HepG2 (cell line): Measurements from ENCODE around the gene PRKCZ. TPM values are rescaled to one million over a fixed set of nuclear protein-coding genes. Genes with fewer than 3 reads are reported as not detected.

Source experiments
- DZIP1 ChIP-seq: sonication (generic); formaldehyde crosslinking; IDR thresholded peaks from 2 replicates; pipeline ENCODE4 v1.5.0; 2020; ENCODE audit warnings: mild to moderate bottlenecking, missing genetic modification reagents
- EED ChIP-seq: sonication (generic); formaldehyde crosslinking; IDR thresholded peaks from 2 replicates; pipeline ENCODE4 v1.5.0; 2020; ENCODE audit warnings: mild to moderate bottlenecking, missing genetic modification reagents
- FOSL1 ChIP-seq: sonication (generic); formaldehyde crosslinking; IDR thresholded peaks from 2 replicates; pipeline ENCODE4 v1.9.0; 2021; ENCODE audit warnings: missing genetic modification reagents, borderline replicate concordance
- KAT8 ChIP-seq: IDR thresholded peaks from 2 replicates; pipeline ENCODE4 v1.6.1; 2016; ENCODE audit warnings: missing genetic modification reagents, missing compliant biosample characterization
- KDM5B ChIP-seq: sonication (generic); formaldehyde crosslinking; IDR thresholded peaks from 2 replicates; pipeline ENCODE4 v1.4.0; 2020; ENCODE audit warnings: missing genetic modification reagents, mild to moderate bottlenecking, borderline replicate concordance
- NCOA2 ChIP-seq: sonication (generic); formaldehyde crosslinking; IDR thresholded peaks from 2 replicates; pipeline ENCODE4 v1.8.0; 2022; ENCODE audit warnings: inconsistent platforms
- NONO ChIP-seq, 2 experiments: fragments of 450-650 bp in 1 of 2; sonication (generic) in 1 of 2; formaldehyde crosslinking in 1 of 2; IDR thresholded peaks in 1 of 2; conservative IDR thresholded peaks in 1 of 2; 2 replicates each; pipeline versions ENCODE4 v1.6.1 to v1.8.0; 2017 to 2022; ENCODE audit warnings: mild to moderate bottlenecking in 1 of 2, missing genetic modification reagents in 1 of 2, moderate library complexity in 1 of 2
- RFXANK ChIP-seq: IDR thresholded peaks from 2 replicates; pipeline ENCODE4 v1.6.1; 2016
- RNF219 ChIP-seq: sonication (generic); formaldehyde crosslinking; IDR thresholded peaks from 2 replicates; pipeline ENCODE4 v1.5.0; 2020; ENCODE audit warnings: mild to moderate bottlenecking, missing genetic modification reagents
- SMYD3 ChIP-seq: sonication (generic); formaldehyde crosslinking; IDR thresholded peaks from 2 replicates; pipeline ENCODE4 v1.8.1; 2023; ENCODE audit warnings: mild to moderate bottlenecking, missing genetic modification reagents
- TCF12 ChIP-seq, 2 experiments: fragments of 450-650 bp in 1 of 2; sonication (generic) in 1 of 2; formaldehyde crosslinking in 1 of 2; IDR thresholded peaks; 2 replicates each; pipeline versions ENCODE4 v1.6.1 to v1.8.0; 2017 to 2022; ENCODE audit warnings: antibody characterized with exemption in 1 of 2, mild to moderate bottlenecking in 1 of 2, missing genetic modification reagents in 1 of 2, moderate library complexity in 1 of 2
- TEAD3 ChIP-seq: optimal IDR thresholded peaks from 2 replicates; pipeline ENCODE3; 2016; ENCODE audit warnings: borderline replicate concordance
- ZBTB26 ChIP-seq: IDR thresholded peaks from 2 replicates; pipeline ENCODE4 v1.6.1; 2016; ENCODE audit warnings: missing compliant biosample characterization, missing genetic modification reagents, borderline replicate concordance
- ZBTB39 ChIP-seq: sonication (generic); formaldehyde crosslinking; IDR thresholded peaks from 2 replicates; pipeline ENCODE4 v1.5.0; 2020; ENCODE audit warnings: missing genetic modification reagents
- ZNF367 ChIP-seq: sonication (generic); formaldehyde crosslinking; IDR thresholded peaks from 2 replicates; pipeline ENCODE4 v1.4.0; 2020; ENCODE audit warnings: missing genetic modification reagents, borderline replicate concordance
- ZNF468 ChIP-seq: sonication (generic); formaldehyde crosslinking; IDR thresholded peaks from 2 replicates; pipeline ENCODE4 v1.8.0; 2022; ENCODE audit warnings: mild to moderate bottlenecking, moderate library complexity, missing genetic modification reagents
- ZNF75D ChIP-seq: sonication (generic); formaldehyde crosslinking; IDR thresholded peaks from 2 replicates; pipeline ENCODE4 v1.8.1; 2023; ENCODE audit warnings: missing genetic modification reagents, mild to moderate bottlenecking, borderline replicate concordance
- ZNF772 ChIP-seq: sonication (generic); formaldehyde crosslinking; IDR thresholded peaks from 2 replicates; pipeline ENCODE4 v1.5.0; 2020; ENCODE audit warnings: mild to moderate bottlenecking, missing genetic modification reagents
- ZNF776 ChIP-seq: sonication (generic); formaldehyde crosslinking; IDR thresholded peaks from 2 replicates; pipeline ENCODE4 v1.4.0; 2020; ENCODE audit warnings: mild to moderate bottlenecking, missing genetic modification reagents
- ZNF792 ChIP-seq: IDR thresholded peaks from 2 replicates; pipeline ENCODE4 v1.6.1; 2016
- ZSCAN9 ChIP-seq: IDR thresholded peaks from 2 replicates; pipeline ENCODE4 v1.6.1; 2016; ENCODE audit warnings: borderline replicate concordance
- polyA plus RNA-seq, 8 experiments: library from polyadenylated mRNA; depleted of rRNA in 3 of 8; stranded (reverse) in 7 of 8; unstranded in 1 of 8; fragments of >200 nt; fragmentation: Illumina TruSeq in 4 of 8; extraction: Trizol in 4 of 8; gene quantifications; 2 replicates each; pipeline versions ENCODE4 v1.2.1 to v1.2.3, GENCODE V29; 2011 to 2016; ENCODE audit warnings: low read depth in 4 of 8, missing spikeins in 1 of 8, mixed read lengths in 1 of 8; ENCODE audit not compliant: insufficient read depth in 1 of 8
- total RNA-seq, 5 experiments: library from RNA; depleted of rRNA; stranded (reverse); fragments of >200 nt; fragmentation: Illumina TruSeq; extraction: Trizol; gene quantifications; 2 replicates each; pipeline ENCODE4 v1.2.3, GENCODE V29; 2016; ENCODE audit warnings: low read depth in 1 of 5

The PRKCZ gene
- total and polyA plus RNA-seq, 2 of the 13 experiments (the other 11 are each of a cell fraction or from before 2014, with no cell fraction given): 34.7 to 85.2 TPM

GRCh38 chr1:2233997-2234761 is 184.0 kb downstream of the PRKCZ start (continued):
- TF ChIP-seq DZIP1: no peak
- TF ChIP-seq ZNF776: peak; percentile 38; the same call in 1 of the 2 replicates
- peak; percentile 60; the same call in 1 of the 2 replicates for TF ChIP-seq KDM5B (CRISPR knock-in tag)
- no peak for TF ChIP-seq FOSL1
- no peak for TF ChIP-seq SMYD3 (CRISPR knock-in tag)
- TF ChIP-seq ZNF468 (CRISPR knock-in tag): 0 out of 2 replicates have a peak, but pooled peaks have one; percentile 57
- no peak for TF ChIP-seq ZBTB39
- no peak for TF ChIP-seq TCF12 (IDR thresholded peaks at IDR 0.05)
- peak; percentile 90 for TF ChIP-seq TCF12 (CRISPR knock-in tag; IDR thresholded peaks at IDR 0.05)
- TF ChIP-seq NONO (IDR thresholded peaks at IDR 0.05): no peak
- TF ChIP-seq NONO (CRISPR knock-in tag; conservative IDR thresholded peaks at IDR 0.05): peak; percentile 47; the same call in 1 of the 2 replicates
- no peak for TF ChIP-seq EED
- no peak for TF ChIP-seq ZSCAN9 (CRISPR knock-in tag)
- no peak for TF ChIP-seq ZNF75D
- 0 out of 2 replicates have a peak, but pooled peaks have one; percentile 56 for TF ChIP-seq RFXANK (CRISPR knock-in tag)
- TF ChIP-seq ZBTB26 (CRISPR knock-in tag): no peak; the same call in 1 of the 2 replicates
- peak; percentile 92 for TF ChIP-seq NCOA2 (CRISPR knock-in tag)
- peak; percentile 83 for TF ChIP-seq KAT8
- TF ChIP-seq ZNF367 (CRISPR knock-in tag): no peak
- peak; percentile 49 for TF ChIP-seq ZNF772 (CRISPR knock-in tag)
- peak; percentile 4 for TF ChIP-seq TEAD3
- TF ChIP-seq RNF219 (CRISPR knock-in tag): 0 out of 2 replicates have a peak, but pooled peaks have one; percentile 54
- TF ChIP-seq ZNF792: 0 out of 2 replicates have a peak, but pooled peaks have one; percentile 57
